Activated CD4-positive, alpha-beta T cell treated with anti-CD3 and anti-CD28 coated beads, Interleukin-2, amount 10 ng/mL, durations not matched to agents 24 days and 14 days (primary cell): ENCODE data around the gene TMEM239. TPM values are rescaled to one million over a fixed set of nuclear protein-coding genes. Genes with fewer than 3 reads are reported as not detected.
"Not testable (repeated sequence)": the region's sequence is repeated elsewhere in the genome, so short reads cannot be mapped to it uniquely, and the experiment has no call there.

ENCODE experiments used
- DNase-seq: peaks from one replicate; pipeline ENCODE4 v3.0.0; 2022
- H3K27ac Mint-ChIP-seq: one replicate; pipeline ENCODE4 v1.8.0; 2022; ENCODE audit warnings: mild to moderate bottlenecking, mixed read lengths
- H3K27me3 Mint-ChIP-seq: one replicate; pipeline ENCODE4 v1.8.0; 2022; ENCODE audit warnings: mixed read lengths
- H3K36me3 Mint-ChIP-seq: one replicate; pipeline ENCODE4 v1.8.0; 2022; ENCODE audit warnings: low read depth, mild to moderate bottlenecking, mixed read lengths
- H3K4me1 Mint-ChIP-seq: one replicate; pipeline ENCODE4 v1.8.0; 2021; ENCODE audit warnings: mixed read lengths
- H3K4me3 Mint-ChIP-seq: one replicate; pipeline ENCODE4 v1.8.0; 2022; ENCODE audit warnings: mild to moderate bottlenecking, moderate library complexity, mixed read lengths
- H3K9me3 Mint-ChIP-seq: one replicate; pipeline ENCODE4 v1.8.0; 2021; ENCODE audit warnings: mixed read lengths
- intact Hi-C: fragments of 100-400 bp; cut with micrococcal nuclease; formaldehyde crosslinking; loops from one replicate; pipeline ENCODE4 v1.15.1; 2023
- total RNA-seq: library from RNA; stranded (reverse); gene quantifications from 2 replicates; pipeline ENCODE4 v1.2.3, GENCODE V29; 2022

Gene TMEM239
- total RNA-seq, 1 donor from 2014 or later = not detected

- peaks cover 19% of the 10 kb centered on the region for H3K4me1 Mint-ChIP-seq
- intact Hi-C loops = no loop called here
- DNase-seq = no peak
- H3K27me3 Mint-ChIP-seq = peaks cover 41% of the 10 kb centered on the region
- no peaks in the 10 kb centered on the region for H3K36me3 Mint-ChIP-seq
- no peaks in the 10 kb centered on the region for H3K9me3 Mint-ChIP-seq
- no peak overlapping the region for H3K27ac Mint-ChIP-seq
- H3K4me3 Mint-ChIP-seq = peak overlapping the region; percentile 70
These were observed 5.0 kb downstream of the TMEM239 start for GRCh38 chr20:2820896-2821869.

GRCh38 chr20:2822073-2822472, 5.9 kb downstream of the TMEM239 start:
- intact Hi-C loops = no loop called here
- Mint-ChIP-seq H3K9me3 (no peaks in the 10 kb centered on the region), H3K27me3 (peaks cover 47% of the 10 kb centered on the region), H3K4me3 (peak overlapping the region; percentile 70), H3K4me1 (peaks cover 28% of the 10 kb centered on the region), H3K27ac (no peak overlapping the region), H3K36me3 (no peaks in the 10 kb centered on the region)
- DNase-seq = peak; percentile 88

GRCh38 chr20:2825761-2826160, 9.6 kb downstream of the TMEM239 start:
- H3K27ac Mint-ChIP-seq = no peak overlapping the region
- H3K9me3 Mint-ChIP-seq = no peaks in the 10 kb centered on the region
- H3K4me3 Mint-ChIP-seq = peak overlapping the region; percentile 10
- H3K27me3 Mint-ChIP-seq = peaks cover 45% of the 10 kb centered on the region
- intact Hi-C loops = no loop called here
- H3K36me3 Mint-ChIP-seq = no peaks in the 10 kb centered on the region
- DNase-seq = no peak
- H3K4me1 Mint-ChIP-seq = peaks cover 24% of the 10 kb centered on the region

GRCh38 chr20:2826655-2827054, 10.5 kb downstream of the TMEM239 start:
- intact Hi-C loops = no loop called here
- no peak for DNase-seq
- Mint-ChIP-seq H3K27ac (no peak overlapping the region), H3K4me1 (peaks cover 22% of the 10 kb centered on the region), H3K4me3 (peak overlapping the region; percentile 19), H3K9me3 (no peaks in the 10 kb centered on the region), H3K27me3 (peaks cover 41% of the 10 kb centered on the region), H3K36me3 (no peaks in the 10 kb centered on the region)

- Mint-ChIP-seq H3K4me1 (peaks cover 22% of the 10 kb centered on the region), H3K27ac (no peak overlapping the region), H3K36me3 (peaks cover 3% of the 10 kb centered on the region), H3K27me3 (peaks cover 43% of the 10 kb centered on the region), H3K4me3 (no peak overlapping the region), H3K9me3 (no peaks in the 10 kb centered on the region)
- no peak for DNase-seq
- intact Hi-C loops = no loop called here
These were observed 13.2 kb downstream of the TMEM239 start for GRCh38 chr20:2829376-2829775.

GRCh38 chr20:2831206-2831605, 15.0 kb downstream of the TMEM239 start:
- H3K4me3 Mint-ChIP-seq, DNase-seq, intact Hi-C loops, H3K9me3 Mint-ChIP-seq, H3K27ac Mint-ChIP-seq, H3K36me3 Mint-ChIP-seq: not testable (repeated sequence)
- H3K27me3 Mint-ChIP-seq = peaks cover 38% of the 10 kb centered on the region
- H3K4me1 Mint-ChIP-seq = peaks cover 17% of the 10 kb centered on the region

GRCh38 chr20:2833761-2834160, 17.6 kb downstream of the TMEM239 start:
- H3K36me3 Mint-ChIP-seq = peaks cover 29% of the 10 kb centered on the region
- intact Hi-C loops = no loop called here
- H3K4me3 Mint-ChIP-seq = no peak overlapping the region
- no peaks in the 10 kb centered on the region for H3K9me3 Mint-ChIP-seq
- peaks cover 8% of the 10 kb centered on the region for H3K4me1 Mint-ChIP-seq
- peaks cover 15% of the 10 kb centered on the region for H3K27me3 Mint-ChIP-seq
- no peak for DNase-seq
- no peak overlapping the region for H3K27ac Mint-ChIP-seq

GRCh38 chr20:2834401-2835110, 18.4 kb downstream of the TMEM239 start:
- H3K9me3 Mint-ChIP-seq = peaks cover 4% of the 10 kb centered on the region
- no peak for DNase-seq
- intact Hi-C loops = no loop called here
- H3K36me3 Mint-ChIP-seq = peaks cover 32% of the 10 kb centered on the region
- peaks cover 13% of the 10 kb centered on the region for H3K4me1 Mint-ChIP-seq
- no peak overlapping the region for H3K27ac Mint-ChIP-seq
- peaks cover 10% of the 10 kb centered on the region for H3K27me3 Mint-ChIP-seq
- H3K4me3 Mint-ChIP-seq = no peak overlapping the region

GRCh38 chr20:2835331-2835796, 19.2 kb downstream of the TMEM239 start:
- peaks cover 4% of the 10 kb centered on the region for H3K9me3 Mint-ChIP-seq
- intact Hi-C loops = no loop called here

GRCh38 chr20:2836035-2836434, 19.9 kb downstream of the TMEM239 start:
- Mint-ChIP-seq H3K27me3 (peaks cover 6% of the 10 kb centered on the region), H3K4me3 (no peak overlapping the region), H3K9me3 (peaks cover 4% of the 10 kb centered on the region), H3K27ac (no peak overlapping the region), H3K36me3 (peaks cover 32% of the 10 kb centered on the region), H3K4me1 (peaks cover 15% of the 10 kb centered on the region)
- intact Hi-C loops = no loop called here
- DNase-seq = no peak

More at GRCh38 chr20:2835331-2835796, 19.2 kb downstream of the TMEM239 start:
- no peak overlapping the region for H3K4me3 Mint-ChIP-seq
- H3K4me1 Mint-ChIP-seq = peaks cover 14% of the 10 kb centered on the region
- peaks cover 32% of the 10 kb centered on the region for H3K36me3 Mint-ChIP-seq
- H3K27ac Mint-ChIP-seq = no peak overlapping the region
- no peak for DNase-seq
- peaks cover 6% of the 10 kb centered on the region for H3K27me3 Mint-ChIP-seq

- intact Hi-C loops = no loop called here
- H3K36me3 Mint-ChIP-seq = peaks cover 34% of the 10 kb centered on the region
- no peak overlapping the region for H3K27ac Mint-ChIP-seq
- peaks cover 6% of the 10 kb centered on the region for H3K27me3 Mint-ChIP-seq
- H3K9me3 Mint-ChIP-seq = peaks cover 4% of the 10 kb centered on the region
- H3K4me3 Mint-ChIP-seq = no peak overlapping the region
- no peak for DNase-seq
- peaks cover 12% of the 10 kb centered on the region for H3K4me1 Mint-ChIP-seq
These were observed 21.2 kb downstream of the TMEM239 start for GRCh38 chr20:2837221-2837960.

- intact Hi-C loops = no loop called here
- Mint-ChIP-seq H3K4me1 (peaks cover 12% of the 10 kb centered on the region), H3K9me3 (peaks cover 4% of the 10 kb centered on the region), H3K4me3 (peak overlapping the region; percentile 29), H3K27ac (no peak overlapping the region), H3K36me3 (peaks cover 34% of the 10 kb centered on the region), H3K27me3 (peaks cover 4% of the 10 kb centered on the region)
- no peak for DNase-seq
These were observed 22.1 kb downstream of the TMEM239 start for GRCh38 chr20:2838170-2838797.
